Measurements from ENCODE around the gene TOMT. TPM values are rescaled to one million over a fixed set of nuclear protein-coding genes. Genes with fewer than 3 reads are reported as not detected.

The TOMT gene, protein sequence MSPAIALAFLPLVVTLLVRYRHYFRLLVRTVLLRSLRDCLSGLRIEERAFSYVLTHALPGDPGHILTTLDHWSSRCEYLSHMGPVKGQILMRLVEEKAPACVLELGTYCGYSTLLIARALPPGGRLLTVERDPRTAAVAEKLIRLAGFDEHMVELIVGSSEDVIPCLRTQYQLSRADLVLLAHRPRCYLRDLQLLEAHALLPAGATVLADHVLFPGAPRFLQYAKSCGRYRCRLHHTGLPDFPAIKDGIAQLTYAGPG
- total RNA-seq, result not detected
- total RNA-seq (2013), result not detected

DNA sequence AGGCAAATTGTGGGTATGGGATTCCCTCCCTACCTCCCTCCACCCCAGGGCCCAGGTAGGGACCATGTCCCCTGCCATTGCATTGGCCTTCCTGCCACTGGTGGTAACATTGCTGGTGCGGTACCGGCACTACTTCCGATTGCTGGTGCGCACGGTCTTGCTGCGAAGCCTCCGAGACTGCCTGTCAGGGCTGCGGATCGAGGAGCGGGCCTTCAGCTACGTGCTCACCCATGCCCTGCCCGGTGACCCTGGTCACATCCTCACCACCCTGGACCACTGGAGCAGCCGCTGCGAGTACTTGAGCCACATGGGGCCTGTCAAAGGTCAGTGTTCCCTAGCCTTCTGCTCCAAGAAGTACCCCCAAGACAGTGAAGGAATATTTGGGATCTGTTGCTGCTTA is at the start of gene TOMT:
Gene TOMT (plus strand): TSS at position 37 of the 400 bp plus-strand sequence. CDS start 28 bp downstream, at position 65.
- H3K4me1 Mint-ChIP-seq, result peaks cover 35 to 36% of the 10 kb centered on the region in 2 donors
- TF ChIP-seq, protein P1, sequence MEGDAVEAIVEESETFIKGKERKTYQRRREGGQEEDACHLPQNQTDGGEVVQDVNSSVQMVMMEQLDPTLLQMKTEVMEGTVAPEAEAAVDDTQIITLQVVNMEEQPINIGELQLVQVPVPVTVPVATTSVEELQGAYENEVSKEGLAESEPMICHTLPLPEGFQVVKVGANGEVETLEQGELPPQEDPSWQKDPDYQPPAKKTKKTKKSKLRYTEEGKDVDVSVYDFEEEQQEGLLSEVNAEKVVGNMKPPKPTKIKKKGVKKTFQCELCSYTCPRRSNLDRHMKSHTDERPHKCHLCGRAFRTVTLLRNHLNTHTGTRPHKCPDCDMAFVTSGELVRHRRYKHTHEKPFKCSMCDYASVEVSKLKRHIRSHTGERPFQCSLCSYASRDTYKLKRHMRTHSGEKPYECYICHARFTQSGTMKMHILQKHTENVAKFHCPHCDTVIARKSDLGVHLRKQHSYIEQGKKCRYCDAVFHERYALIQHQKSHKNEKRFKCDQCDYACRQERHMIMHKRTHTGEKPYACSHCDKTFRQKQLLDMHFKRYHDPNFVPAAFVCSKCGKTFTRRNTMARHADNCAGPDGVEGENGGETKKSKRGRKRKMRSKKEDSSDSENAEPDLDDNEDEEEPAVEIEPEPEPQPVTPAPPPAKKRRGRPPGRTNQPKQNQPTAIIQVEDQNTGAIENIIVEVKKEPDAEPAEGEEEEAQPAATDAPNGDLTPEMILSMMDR (IDR thresholded peaks at IDR 0.05), result no peak
- no peaks in the 10 kb centered on the region for H3K27me3 Mint-ChIP-seq (ENCODE audit: low read depth in 2 of 2)
- H3K27ac Mint-ChIP-seq, result peak within 1 kb of the TSS; percentile 89 to 91
- Histone ChIP-seq H3K27me3 (ENCODE audit: control insufficient read depth, insufficient read depth, low read length) (no peaks in the 10 kb centered on the region), H3K9me3 (ENCODE audit: control insufficient read depth, insufficient read depth, low read length) (no peaks in the 10 kb centered on the region), H3K4me3 (ENCODE audit: low read length) (no peak within 1 kb of the TSS), H3K4me1 (ENCODE audit: control insufficient read depth, insufficient read depth, low read length) (peaks cover 25% of the 10 kb centered on the region), H3K27ac (ENCODE audit: low read length) (no peak within 1 kb of the TSS), H3K36me3 (ENCODE audit: control insufficient read depth, insufficient read depth, low read length) (peaks cover 2% of the 10 kb centered on the region)
- H3K4me3 Mint-ChIP-seq, result no peak within 1 kb of the TSS
- intact Hi-C loops (cut with micrococcal nuclease), result no loop called here
- H3K9me3 Mint-ChIP-seq, result no peaks in the 10 kb centered on the region
- no peak for ATAC-seq
- H3K36me3 Mint-ChIP-seq, result no peaks in the 10 kb centered on the region
- no peak for DNase-seq
- WGBS (ENCODE audit: insufficient coverage), result 97% methylated on average over 14 of the region's 14 CpGs

DNA sequence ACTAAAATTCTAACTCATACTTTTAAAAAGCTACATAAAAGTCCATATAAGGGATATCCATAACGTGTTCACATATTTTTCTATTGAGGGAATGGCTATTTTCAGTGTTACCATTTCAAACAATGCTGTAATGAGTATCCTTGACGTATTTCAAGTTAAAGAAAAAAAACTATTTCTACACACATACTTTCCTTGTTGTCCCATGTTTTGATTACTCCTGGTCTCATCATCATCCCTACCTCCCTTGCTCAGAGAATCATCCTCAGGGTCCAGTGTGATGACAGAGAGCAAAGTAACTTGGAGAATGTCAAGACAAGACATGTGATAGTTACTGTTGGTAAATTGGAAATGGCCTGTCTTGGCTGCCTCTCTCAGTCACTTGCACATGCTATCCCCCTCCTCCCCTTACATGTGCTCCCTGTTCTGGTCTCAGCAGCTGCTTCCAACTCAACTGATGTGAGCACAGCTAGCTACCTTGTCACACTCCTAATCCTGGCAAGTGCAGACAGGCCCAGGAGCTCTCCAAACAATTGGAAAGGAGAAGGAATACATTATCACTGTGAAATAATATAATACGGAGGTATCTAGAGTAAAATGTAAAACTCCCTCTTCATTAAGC is 47.2 kb upstream of the TOMT start:
- ATAC-seq, result no peak
- Histone ChIP-seq H3K9me3 (ENCODE audit: control insufficient read depth, insufficient read depth, low read length) (no peaks in the 10 kb centered on the region), H3K4me1 (ENCODE audit: control insufficient read depth, insufficient read depth, low read length) (no peaks in the 10 kb centered on the region), H3K27ac (ENCODE audit: low read length) (no peak overlapping the region), H3K27me3 (ENCODE audit: control insufficient read depth, insufficient read depth, low read length) (no peaks in the 10 kb centered on the region), H3K36me3 (ENCODE audit: control insufficient read depth, insufficient read depth, low read length) (peaks cover 14% of the 10 kb centered on the region), H3K4me3 (ENCODE audit: low read length) (no peak overlapping the region)
- intact Hi-C loops (cut with micrococcal nuclease), result no loop called here
- peak overlapping the region in 1 of 2 donors; percentile 49 for H3K27ac Mint-ChIP-seq
- H3K4me1 Mint-ChIP-seq, result peaks cover 9 to 10% of the 10 kb centered on the region in 2 donors
- no peak for DNase-seq
- WGBS (ENCODE audit: insufficient coverage), result 100% methylated on average over 1 of the region's 3 CpGs
- no peaks in the 10 kb centered on the region for H3K9me3 Mint-ChIP-seq
- TF ChIP-seq, protein P1 (IDR thresholded peaks at IDR 0.05), result no peak
- no peaks in the 10 kb centered on the region for H3K27me3 Mint-ChIP-seq (ENCODE audit: low read depth in 2 of 2)
- no peaks in the 10 kb centered on the region for H3K36me3 Mint-ChIP-seq
- no peak overlapping the region for H3K4me3 Mint-ChIP-seq

DNA sequence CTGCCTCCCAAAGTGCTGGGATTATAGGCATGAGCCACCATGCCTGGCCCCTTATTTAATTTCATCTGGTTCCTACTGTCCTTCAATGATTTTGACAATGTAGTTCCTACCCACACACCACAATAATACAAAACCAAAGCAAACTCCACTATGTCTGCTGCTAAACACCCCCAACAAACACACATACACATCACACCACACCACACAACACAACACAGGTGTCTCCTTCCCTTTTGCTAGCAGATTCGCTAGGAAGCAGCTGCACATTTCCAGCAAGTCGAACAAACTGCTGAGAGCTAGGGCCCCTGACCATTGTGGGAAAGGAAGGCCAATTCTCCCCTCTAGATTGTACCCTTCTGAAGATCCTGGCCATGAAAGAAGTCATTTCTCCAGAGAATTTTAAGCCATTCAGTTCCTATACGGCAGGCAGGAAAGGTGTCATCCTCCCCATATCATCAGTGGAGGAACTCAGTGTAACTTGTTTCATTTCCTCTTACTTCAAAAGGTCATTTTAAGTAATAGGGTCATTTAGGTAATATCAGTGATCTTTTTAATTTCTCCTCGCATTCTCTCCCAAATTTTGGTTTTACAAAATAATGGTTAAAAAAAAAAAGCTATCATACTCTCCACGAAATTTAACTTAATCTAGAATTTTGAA is 43.9 kb upstream of the TOMT start:
- Histone ChIP-seq H3K4me3 (ENCODE audit: low read length) (no peak overlapping the region), H3K27ac (ENCODE audit: low read length) (no peak overlapping the region), H3K27me3 (ENCODE audit: control insufficient read depth, insufficient read depth, low read length) (no peaks in the 10 kb centered on the region), H3K36me3 (ENCODE audit: control insufficient read depth, insufficient read depth, low read length) (peaks cover 12% of the 10 kb centered on the region), H3K9me3 (ENCODE audit: control insufficient read depth, insufficient read depth, low read length) (no peaks in the 10 kb centered on the region), H3K4me1 (ENCODE audit: control insufficient read depth, insufficient read depth, low read length) (no peaks in the 10 kb centered on the region)
- intact Hi-C loops (cut with micrococcal nuclease), result no loop called here
- Mint-ChIP-seq H3K9me3 (no peaks in the 10 kb centered on the region), H3K4me1 (peaks cover 11 to 21% of the 10 kb centered on the region in 2 donors), H3K27ac (peak overlapping the region in 1 of 2 donors; percentile 4), H3K4me3 (no peak overlapping the region), H3K27me3 (ENCODE audit: low read depth in 2 of 2) (no peaks in the 10 kb centered on the region), H3K36me3 (no peaks in the 10 kb centered on the region)
- no peak for ATAC-seq
- WGBS (ENCODE audit: insufficient coverage), result 74% methylated on average over 4 of the region's 5 CpGs
- TF ChIP-seq, protein P1 (IDR thresholded peaks at IDR 0.05), result no peak
- no peak for DNase-seq

All from natural killer cell (primary cell).